ENCODE data around the gene ASH1L.
A peak's percentile ranks its signal among the peaks of the same experiment; 100 is the strongest.

The ASH1L gene

DNA sequence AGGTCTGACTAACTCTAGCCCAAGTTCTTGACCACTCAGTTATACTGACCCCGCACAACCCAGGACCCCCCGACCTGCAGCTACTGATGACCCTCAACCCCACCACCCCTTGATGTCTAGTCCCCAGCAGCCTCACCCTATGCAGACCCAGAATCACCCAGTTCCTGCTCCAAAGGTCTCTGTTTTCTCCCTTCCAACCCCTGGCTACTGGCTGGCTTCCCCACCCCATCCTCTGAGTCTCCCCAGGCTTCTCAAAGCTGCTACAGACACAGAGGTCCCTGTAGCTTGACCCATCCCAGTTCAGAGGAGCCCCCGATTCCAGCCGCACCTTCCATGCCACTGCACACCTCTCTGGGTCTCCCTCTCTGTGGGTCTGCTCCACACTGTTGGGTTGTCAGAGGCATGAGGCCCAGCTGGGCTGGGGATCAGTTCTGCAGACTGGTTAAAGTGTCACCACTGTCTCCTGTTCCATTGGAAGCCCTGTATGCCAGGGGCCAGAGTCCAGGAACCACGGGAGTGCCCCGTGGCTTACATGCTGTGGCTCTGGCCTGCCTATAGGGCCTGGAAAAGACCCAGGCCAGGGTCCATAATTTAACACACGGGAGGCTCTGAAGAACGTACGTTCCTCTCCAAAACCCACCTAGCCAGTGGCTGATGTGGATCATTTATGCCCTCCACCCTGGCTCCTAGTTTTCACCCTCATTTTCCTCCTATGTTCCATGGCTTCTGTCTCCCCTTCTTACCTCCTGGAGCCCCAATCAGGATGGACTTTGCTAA lies 261.9 kb downstream of the ASH1L start:
- H3K4me3 ChIP-seq (ENCODE audit: low read depth, low read length) = no peak overlapping the region
- DNase-seq (ENCODE audit: low read depth) = no peak
- TF ChIP-seq CTCF (conservative IDR thresholded peaks at IDR 0.05; ENCODE audit: low read depth, low read length) = no peak

DNA sequence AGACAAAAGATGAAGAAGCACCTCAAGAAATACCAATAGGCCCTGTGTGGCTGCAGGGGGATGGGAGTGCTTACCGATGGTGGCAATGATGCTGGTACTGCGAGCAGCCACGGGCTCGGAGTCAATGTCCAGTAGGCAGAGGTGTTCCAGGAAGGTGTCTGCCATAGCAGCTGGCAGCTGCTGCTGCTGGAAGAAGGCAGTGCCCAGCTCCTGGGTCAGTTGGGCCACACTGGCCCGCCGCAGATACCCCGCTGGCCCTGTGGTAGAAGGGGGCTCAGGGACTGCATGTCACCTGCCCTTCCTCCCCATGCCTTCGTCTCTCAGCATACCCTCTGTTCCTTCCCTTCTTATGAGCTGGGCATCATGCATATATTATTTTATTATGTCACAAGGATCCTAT lies 262.6 kb downstream of the ASH1L start:
- DNase-seq (ENCODE audit: low read depth) = no peak
- H3K4me3 ChIP-seq (ENCODE audit: low read depth, low read length) = no peak overlapping the region
- TF ChIP-seq CTCF (conservative IDR thresholded peaks at IDR 0.05; ENCODE audit: low read depth, low read length) = no peak

GRCh38 chr1:155297384-155297783 lies 265.2 kb downstream of the ASH1L start:
- no peak overlapping the region for H3K4me3 ChIP-seq (ENCODE audit: low read depth, low read length)
- TF ChIP-seq CTCF (conservative IDR thresholded peaks at IDR 0.05; ENCODE audit: low read depth, low read length) = no peak
- no peak for DNase-seq (ENCODE audit: low read depth)

DNA sequence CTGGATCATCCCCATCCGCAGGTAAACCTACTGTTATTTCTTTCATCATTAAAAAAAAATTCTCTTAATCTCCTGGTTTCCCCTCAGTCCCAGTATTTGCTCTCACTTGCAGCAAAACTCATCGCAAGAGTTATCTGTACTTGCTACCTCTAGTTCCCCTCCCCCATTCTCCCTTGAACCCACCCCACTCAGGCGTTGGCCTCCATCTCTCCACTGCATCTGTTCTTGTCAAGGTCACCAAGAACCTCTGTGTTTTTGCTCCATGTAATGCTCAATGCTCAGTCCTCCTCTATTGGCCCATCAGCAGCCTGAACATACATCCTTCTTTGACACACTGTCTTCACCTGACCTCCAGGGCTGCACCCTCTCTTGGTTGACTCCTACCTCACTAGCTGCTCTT lies 265.9 kb downstream of the ASH1L start:
- DNase-seq (ENCODE audit: low read depth) = no peak
- TF ChIP-seq CTCF (conservative IDR thresholded peaks at IDR 0.05; ENCODE audit: low read depth, low read length) = no peak
- H3K4me3 ChIP-seq (ENCODE audit: low read depth, low read length) = no peak overlapping the region

GRCh38 chr1:155295942-155296267 lies 266.7 kb downstream of the ASH1L start:
- DNase-seq (ENCODE audit: low read depth) = no peak
- TF ChIP-seq CTCF (conservative IDR thresholded peaks at IDR 0.05; ENCODE audit: low read depth, low read length) = no peak
- H3K4me3 ChIP-seq (ENCODE audit: low read depth, low read length) = no peak overlapping the region

DNA sequence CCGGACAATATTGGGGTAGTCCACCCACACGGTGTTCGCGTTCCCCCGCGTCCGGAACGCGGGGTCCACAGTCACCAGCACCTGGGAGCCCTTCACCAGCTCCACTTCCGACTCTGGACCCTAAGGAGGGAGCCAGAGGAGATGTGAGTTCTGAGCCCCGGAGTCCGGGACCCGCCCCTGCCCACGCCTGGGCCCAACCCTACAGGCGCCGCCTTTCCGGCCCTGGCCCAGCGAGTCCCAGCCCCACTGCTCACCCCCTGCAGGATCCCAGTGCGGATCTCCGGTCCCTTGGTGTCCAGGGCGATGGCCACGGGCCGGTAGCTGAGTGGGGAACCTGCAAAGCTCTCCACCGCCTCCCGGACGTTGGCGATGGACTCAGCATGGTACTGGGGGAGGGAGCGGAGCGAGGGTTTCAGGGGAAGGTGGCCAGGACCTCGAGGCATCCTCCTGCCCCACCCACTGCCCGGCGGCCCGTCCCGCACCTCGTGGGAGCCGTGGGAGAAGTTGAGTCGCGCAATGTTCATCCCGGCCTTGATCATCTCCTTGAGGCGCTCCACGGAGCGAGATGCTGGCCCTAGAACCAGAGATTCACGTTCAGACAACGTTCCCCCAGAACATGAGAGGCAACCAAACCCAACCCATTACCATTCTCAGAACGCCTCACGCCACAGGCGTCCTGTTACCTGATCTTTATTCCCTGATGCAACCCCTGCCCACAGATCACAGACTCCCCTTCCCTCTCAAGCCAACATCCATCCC lies 267.2 kb downstream of the ASH1L start:
- no peak for TF ChIP-seq CTCF (conservative IDR thresholded peaks at IDR 0.05; ENCODE audit: low read depth, low read length)
- peak overlapping the region; percentile 11 for H3K4me3 ChIP-seq (ENCODE audit: low read depth, low read length)

More for the DNA sequence above, 267.2 kb downstream of the ASH1L start:
- no peak for DNase-seq (ENCODE audit: low read depth)

Measured in choroid plexus epithelial cell (primary cell).